H1 (cell line): ENCODE results near the gene SSC5D. TPM values are rescaled to one million over a fixed set of nuclear protein-coding genes. Genes with fewer than 3 reads are reported as not detected.

Experiments used
- CTCF ChIA-PET: fragments of 300-600 bp; sonication (Branson Sonifier 250); formaldehyde crosslinking; loops from one replicate; lab custom pipeline; 2021; ENCODE audit not compliant: partially characterized antibody; lab: Charles Lee
- POLR2A ChIA-PET: fragments of 300-600 bp; sonication (Branson Sonifier 250); formaldehyde crosslinking; loops from one replicate; lab custom pipeline; 2021; ENCODE audit warnings: inconsistent platforms; ENCODE audit not compliant: partially characterized antibody; lab: Charles Lee
- DNase-seq, 2 experiments: peaks; one replicate each; pipeline versions ENCODE4 v3.0.0 to v3.0.0-alpha.2; 2010 to 2022; ENCODE audit warnings: low spot score in 2 of 2, low read depth in 1 of 2, mixed read lengths in 1 of 2
- FAIRE-seq: peaks from 2 replicates; lab custom pipeline; 2011; peaks lifted over from hg19 to GRCh38; lab: Jason Lieb, UNC
- H2AFZ ChIP-seq: 2 replicates; pipeline ENCODE4 v1.8.1; 2012; ENCODE audit warnings: low read length, inconsistent platforms
- H2AK5ac ChIP-seq: 2 replicates; pipeline ENCODE4 v1.6.1; 2013; ENCODE audit warnings: low read depth, low read length
- H2BK120ac ChIP-seq: replicated peaks from 2 replicates; pipeline ENCODE3; 2013; ENCODE audit warnings: low read depth, low read length, inconsistent platforms
- H2BK12ac ChIP-seq: 2 replicates; pipeline ENCODE4 v1.6.1; 2013; ENCODE audit warnings: low read depth, low read length
- H2BK15ac ChIP-seq: 2 replicates; pipeline ENCODE4 v1.6.1; 2013; ENCODE audit warnings: low read length
- H2BK20ac ChIP-seq: 2 replicates; pipeline ENCODE4 v1.6.1; 2013; ENCODE audit warnings: low read length
- H2BK5ac ChIP-seq: 2 replicates; pipeline ENCODE4 v1.6.1; 2013; ENCODE audit warnings: low read depth, low read length
- H3K14ac ChIP-seq: 2 replicates; pipeline ENCODE4 v1.6.1; 2013; ENCODE audit warnings: inconsistent platforms; ENCODE audit not compliant: insufficient read length
- H3K18ac ChIP-seq: 2 replicates; pipeline ENCODE4 v1.6.1; 2013; ENCODE audit warnings: low read length; ENCODE audit errors: extremely low read depth
- H3K23ac ChIP-seq: 2 replicates; pipeline ENCODE4 v1.6.1; 2013; ENCODE audit warnings: inconsistent platforms; ENCODE audit not compliant: insufficient read length
- H3K23me2 ChIP-seq: 2 replicates; pipeline ENCODE4 v1.6.1; 2013; ENCODE audit warnings: low read depth, low read length
- H3K27ac ChIP-seq: 2 replicates; pipeline ENCODE4 v1.6.1; 2011; ENCODE audit warnings: low read depth, low read length, inconsistent platforms
- H3K27me3 ChIP-seq, 4 experiments: replicated peaks in 1 of 4; 1 replicate in 1 of 4; 2 replicates in 3 of 4; pipeline versions ENCODE4 v1.6.1 to v1.8.1; 2011 to 2013; ENCODE audit warnings: low read length in 3 of 4, mild to moderate bottlenecking in 3 of 4, inconsistent platforms in 2 of 4, mixed read lengths in 2 of 4, moderate library complexity in 1 of 4; ENCODE audit not compliant: control insufficient read depth in 3 of 4, insufficient read depth in 3 of 4; ENCODE audit errors: extremely low read depth in 1 of 4
- H3K36me3 ChIP-seq, 4 experiments: 2 replicates each; pipeline versions ENCODE4 v1.6.1 to v1.8.1; 2011 to 2013; ENCODE audit warnings: mild to moderate bottlenecking in 4 of 4, low read length in 3 of 4, moderate library complexity in 2 of 4, control low read depth in 1 of 4, inconsistent platforms in 1 of 4; ENCODE audit not compliant: insufficient read depth in 4 of 4, control insufficient read depth in 2 of 4
- H3K4ac ChIP-seq: replicated peaks from 2 replicates; pipeline ENCODE3; 2013; ENCODE audit warnings: low read length, low read depth, mixed read lengths, inconsistent platforms; ENCODE audit not compliant: insufficient read length
- H3K4me1 ChIP-seq, 4 experiments: replicated peaks in 1 of 4; 1 replicate in 1 of 4; 2 replicates in 3 of 4; pipeline versions ENCODE4 v1.6.1 to v1.8.1; 2011 to 2013; ENCODE audit warnings: low read length in 3 of 4, inconsistent platforms in 2 of 4, mixed read lengths in 1 of 4; ENCODE audit not compliant: insufficient read depth in 4 of 4, control insufficient read depth in 3 of 4
- H3K4me2 ChIP-seq, 2 experiments: 2 replicates each; pipeline versions ENCODE4 v1.6.1 to v1.8.1; 2011 to 2013; ENCODE audit warnings: low read depth in 2 of 2, low read length in 2 of 2, control low read depth in 1 of 2, inconsistent platforms in 1 of 2, mild to moderate bottlenecking in 1 of 2; ENCODE audit not compliant: insufficient read depth in 1 of 2
- H3K4me3 ChIP-seq, 4 experiments: fragments of 200-600, 300-600 bp in 1 of 4; sonication (generic), shearing (Covaris generic), sonication (Bioruptor Twin) in 1 of 4; 2 replicates each; pipeline versions ENCODE4 v1.5.1 to v1.8.1; 2011 to 2016; ENCODE audit warnings: low read length in 4 of 4, low read depth in 3 of 4, control low read depth in 2 of 4, inconsistent platforms in 2 of 4, mild to moderate bottlenecking in 2 of 4, mixed read lengths in 1 of 4, moderate library complexity in 1 of 4; ENCODE audit not compliant: insufficient read depth in 2 of 4; ENCODE audit errors: extremely low read depth in 1 of 4
- H3K56ac ChIP-seq: replicated peaks from 2 replicates; pipeline ENCODE3; 2013; ENCODE audit warnings: low read depth, mild to moderate bottlenecking, mixed read lengths, low read length, inconsistent platforms; ENCODE audit not compliant: insufficient read length
- H3K79me1 ChIP-seq: 2 replicates; pipeline ENCODE4 v1.6.1; 2013; ENCODE audit warnings: low read depth, low read length, control low read depth
- H3K79me2 ChIP-seq, 2 experiments: 2 replicates each; pipeline versions ENCODE4 v1.6.1 to v1.8.1; 2012 to 2013; ENCODE audit warnings: low read length in 2 of 2, mild to moderate bottlenecking in 2 of 2, inconsistent platforms in 1 of 2; ENCODE audit not compliant: insufficient read depth in 2 of 2, control insufficient read depth in 1 of 2
- H3K9ac ChIP-seq, 4 experiments: replicated peaks in 1 of 4; 1 replicate in 1 of 4; 2 replicates in 3 of 4; pipeline versions ENCODE4 v1.6.1 to v1.8.1; 2011 to 2013; ENCODE audit warnings: low read depth in 3 of 4, low read length in 3 of 4, control low read depth in 2 of 4, mild to moderate bottlenecking in 2 of 4, moderate library complexity in 2 of 4, inconsistent platforms in 1 of 4; ENCODE audit errors: extremely low read depth in 1 of 4
- H3K9me3 ChIP-seq, 2 experiments: 2 replicates each; pipeline versions ENCODE4 v1.6.1 to v1.8.1; 2012 to 2013; ENCODE audit warnings: mild to moderate bottlenecking in 2 of 2, moderate library complexity in 2 of 2, control low read depth in 1 of 2, inconsistent platforms in 1 of 2, low read depth in 1 of 2, low read length in 1 of 2, mixed read lengths in 1 of 2; ENCODE audit not compliant: insufficient read depth in 2 of 2
- H4K20me1 ChIP-seq, 2 experiments: replicated peaks in 1 of 2; 2 replicates each; pipeline versions ENCODE3 to v1.8.1; 2011 to 2013; ENCODE audit warnings: inconsistent platforms in 2 of 2, low read length in 2 of 2, mild to moderate bottlenecking in 1 of 2; ENCODE audit not compliant: insufficient read depth in 2 of 2, control insufficient read depth in 1 of 2
- H4K5ac ChIP-seq: 2 replicates; pipeline ENCODE4 v1.6.1; 2013; ENCODE audit warnings: low read length, low read depth, mixed read lengths, inconsistent platforms; ENCODE audit not compliant: insufficient read length
- H4K8ac ChIP-seq: 2 replicates; pipeline ENCODE4 v1.8.0; 2013; ENCODE audit warnings: mild to moderate bottlenecking, moderate library complexity, low read length, inconsistent platforms; ENCODE audit not compliant: insufficient read depth; ENCODE audit errors: extremely low read depth
- H4K91ac ChIP-seq: replicated peaks from 2 replicates; pipeline ENCODE3; 2013; ENCODE audit warnings: low read length, mixed read lengths, inconsistent platforms; ENCODE audit not compliant: insufficient read length
- ASH2L ChIP-seq: fragments of 200-600, 300-600 bp; sonication (generic); IDR thresholded peaks from one replicate; pipeline ENCODE4 v1.7.1; 2017; ENCODE audit warnings: low read length
- TCF12 ChIP-seq: IDR thresholded peaks from 2 replicates; pipeline ENCODE4 v1.6.1; 2011; ENCODE audit warnings: low read depth, mild to moderate bottlenecking, low read length
- ZNF274 ChIP-seq: IDR thresholded peaks from 2 replicates; pipeline ENCODE4 v1.7.0; 2012; ENCODE audit warnings: low read length, borderline replicate concordance; ENCODE audit errors: extremely low read depth
- WGBS, 2 experiments: shearing (Covaris generic) in 1 of 2; methylation state at CpG; one replicate each; pipeline versions ENCODE4 v1.1.6 to v1.1.7; 2013 to 2015; ENCODE audit warnings: low lambda C conversion rate in 2 of 2, mixed read lengths in 2 of 2, inconsistent platforms in 1 of 2, low coverage in 1 of 2, missing lambda C conversion rate in 1 of 2; ENCODE audit not compliant: insufficient replicate concordance in 2 of 2, insufficient coverage in 1 of 2, insufficient read length in 1 of 2; ENCODE audit errors: extremely low coverage in 1 of 2, missing lambda C conversion rate in 1 of 2; 5-methylcytosine and 5-hydroxymethylcytosine counted together
- polyA plus RNA-seq, 7 experiments: library from polyadenylated mRNA; depleted of rRNA in 3 of 7; stranded (reverse) in 5 of 7; unstranded in 2 of 7; fragments of >200 nt in 5 of 7; fragments of 200-250 nt in 2 of 7; gene quantifications; 1 replicate in 5 of 7; 2 replicates in 1 of 7; 4 replicates in 1 of 7; pipeline versions ENCODE4 v1.2.1 to v1.2.3, GENCODE V29; 2011 to 2013; ENCODE audit warnings: missing spikeins in 2 of 7, mixed read lengths in 2 of 7
- total RNA-seq: library from RNA; stranded (reverse); fragmentation: NEBNext Ultra II Directional; extraction: Animal tissue kit (Norgen Biotek cat#: 25700); gene quantifications from 2 replicates; pipeline ENCODE4 v1.2.1, GENCODE V29; 2021
- TF ChIP-seq, protein P1 (sequence below): IDR thresholded peaks from 2 replicates; pipeline ENCODE4 v1.6.1; 2012; ENCODE audit warnings: inconsistent platforms

SSC5D gene
- total and polyA plus RNA-seq, 2 of the 8 experiments (the other 6 are each of a cell fraction or from before 2014, with no cell fraction given), result 0.39 to 1.7 TPM

DNA sequence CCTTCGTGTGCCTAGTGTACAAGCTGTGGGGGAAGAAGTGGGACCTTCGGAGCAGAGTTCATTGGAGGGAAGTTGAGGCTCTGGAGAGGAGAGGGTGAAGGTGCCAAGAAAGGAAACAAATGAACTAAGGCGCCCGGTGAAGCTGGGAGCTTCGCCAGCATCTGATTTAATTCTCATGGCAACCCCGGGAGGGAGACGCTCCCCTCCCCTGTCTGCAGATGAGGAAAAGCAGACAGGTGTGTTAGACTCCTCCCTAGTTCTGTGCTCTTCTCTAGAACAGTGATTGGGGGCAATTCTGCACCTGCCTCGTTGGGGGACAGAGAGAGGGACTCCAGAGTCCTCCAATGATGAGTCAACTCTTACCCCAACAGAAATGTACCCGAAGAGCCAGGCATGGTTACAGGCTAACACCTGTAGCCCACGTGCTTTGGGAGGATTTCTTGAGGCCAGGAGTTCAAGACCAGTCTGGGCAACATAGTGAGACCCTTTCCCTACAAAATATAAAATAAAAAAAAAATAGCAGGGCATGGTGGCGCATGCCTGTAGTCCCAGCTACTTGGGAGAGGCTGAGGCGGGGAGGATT, 4.2 kb downstream of the SSC5D start:
- H2BK5ac ChIP-seq, result no peak overlapping the region
- H3K79me1 ChIP-seq, result no peaks in the 10 kb centered on the region
- H3K4me3 ChIP-seq, result no peak overlapping the region
- no peaks in the 10 kb centered on the region for H3K36me3 ChIP-seq
- no peak overlapping the region for H2BK20ac ChIP-seq
- H3K14ac ChIP-seq, result no peak overlapping the region
- H3K4me1 ChIP-seq, result peaks cover 0 to 28% (median 18%) of the 10 kb centered on the region in 4 experiments; a peak in 6 of 7 replicates
- no peak for DNase-seq
- no peak for TF ChIP-seq ASH2L
- no peak for TF ChIP-seq TCF12
- TF ChIP-seq ZNF274, result no peak
- TF ChIP-seq, protein P1, sequence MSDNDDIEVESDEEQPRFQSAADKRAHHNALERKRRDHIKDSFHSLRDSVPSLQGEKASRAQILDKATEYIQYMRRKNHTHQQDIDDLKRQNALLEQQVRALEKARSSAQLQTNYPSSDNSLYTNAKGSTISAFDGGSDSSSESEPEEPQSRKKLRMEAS, result no peak
- H3K56ac ChIP-seq, result no peak overlapping the region
- H4K8ac ChIP-seq, result no peak overlapping the region
- no peak overlapping the region for H2AK5ac ChIP-seq
- no peak overlapping the region for H3K23ac ChIP-seq
- H2BK12ac ChIP-seq, result no peak overlapping the region
- H3K79me2 ChIP-seq, result no peaks in the 10 kb centered on the region
- no peak overlapping the region for H4K5ac ChIP-seq
- no peak for FAIRE-seq
- H2BK120ac ChIP-seq, result no peak overlapping the region
- H2AFZ ChIP-seq, result no peak overlapping the region
- H2BK15ac ChIP-seq, result no peak overlapping the region
- no peak overlapping the region for H3K4me2 ChIP-seq
- no peak overlapping the region for H3K18ac ChIP-seq
- H3K9ac ChIP-seq, result no peak overlapping the region
- CTCF ChIA-PET, result interaction anchor here (0.6 to 3.0 kb wide), 9 partner anchors 12 to 296 kb away, joined by 3 to 17 read pairs (median 3); no protein-coding TSS in a partner anchor
- H3K9me3 ChIP-seq, result no peaks in the 10 kb centered on the region
- WGBS, 2 experiments, result 84% methylated on average over 11 of the region's 12 CpGs; no CpG with 5 or more reads in 1 of the 2 experiments
- POLR2A ChIA-PET, result interaction anchor here (3.9 to 7.5 kb wide), 2 partner anchors 9 to 16 kb away, joined by 27 to 57 read pairs; partner anchors contain the start of genes NAT14 and ZNF628
- no peaks in the 10 kb centered on the region; a peak in 2 of 7 replicates for H3K27me3 ChIP-seq
- H4K91ac ChIP-seq, result no peak overlapping the region
- H3K4ac ChIP-seq, result no peak overlapping the region
- H4K20me1 ChIP-seq, result no peaks in the 10 kb centered on the region
- no peak overlapping the region for H3K27ac ChIP-seq
- peaks cover 3% of the 10 kb centered on the region for H3K23me2 ChIP-seq
